ENCODE data around the gene CHI3L1.

Gene CHI3L1

GRCh38 chr1:203168256-203168786 is 18.2 kb downstream of the CHI3L1 start:
- no peak for DNase-seq (ENCODE audit: low read depth)

GRCh38 chr1:203167913-203168200 is 18.6 kb downstream of the CHI3L1 start:
- DNase-seq (ENCODE audit: low read depth): no peak

GRCh38 chr1:203167026-203167912 is 19.2 kb downstream of the CHI3L1 start:
- DNase-seq (ENCODE audit: low read depth): no peak

- no peak for DNase-seq (ENCODE audit: low read depth)
Observed at GRCh38 chr1:203166192-203166940, 20.1 kb downstream of the CHI3L1 start.

GRCh38 chr1:203165800-203166161 is 20.7 kb downstream of the CHI3L1 start:
- no peak for DNase-seq (ENCODE audit: low read depth)

- no peak for DNase-seq (ENCODE audit: low read depth)
Observed at GRCh38 chr1:203165101-203165799, 21.3 kb downstream of the CHI3L1 start.

- no peak for DNase-seq (ENCODE audit: low read depth)
Observed at GRCh38 chr1:203163891-203164635, 22.4 kb downstream of the CHI3L1 start.

GRCh38 chr1:203162403-203162802 is 24.1 kb downstream of the CHI3L1 start:
- no peak for DNase-seq (ENCODE audit: low read depth)

GRCh38 chr1:203161703-203162102 is 24.8 kb downstream of the CHI3L1 start:
- DNase-seq (ENCODE audit: low read depth): no peak

- DNase-seq (ENCODE audit: low read depth): no peak
Observed at GRCh38 chr1:203161175-203161574, 25.3 kb downstream of the CHI3L1 start.

GRCh38 chr1:203159844-203160243 is 26.7 kb downstream of the CHI3L1 start:
- DNase-seq (ENCODE audit: low read depth): no peak

GRCh38 chr1:203158960-203159665 is 27.4 kb downstream of the CHI3L1 start:
- DNase-seq (ENCODE audit: low read depth): no peak

- no peak for DNase-seq (ENCODE audit: low read depth)
Observed at GRCh38 chr1:203158423-203158822, 28.1 kb downstream of the CHI3L1 start.

- DNase-seq (ENCODE audit: low read depth): no peak
Observed at GRCh38 chr1:203156280-203156679, 30.2 kb downstream of the CHI3L1 start.

- DNase-seq (ENCODE audit: low read depth): no peak
Observed at GRCh38 chr1:203153989-203154821, 32.3 kb downstream of the CHI3L1 start.

- no peak for DNase-seq (ENCODE audit: low read depth)
Observed at GRCh38 chr1:203153051-203153988, 33.2 kb downstream of the CHI3L1 start.

GRCh38 chr1:203152158-203153034 is 34.1 kb downstream of the CHI3L1 start:
- peak; percentile 27 for DNase-seq (ENCODE audit: low read depth)
